A673 (cell line): ENCODE results near the gene UFSP1.
"Not testable (repeated sequence)": the region's sequence is repeated elsewhere in the genome, so short reads cannot be mapped to it uniquely, and the experiment has no call there.

ENCODE experiments used
- EZH2 ChIP-seq: fragments of 200-600 bp; sonication (generic); IDR thresholded peaks from 2 replicates; pipeline ENCODE4 v1.6.1; 2017; ENCODE audit warnings: borderline replicate concordance, low read depth, mild to moderate bottlenecking, mixed read lengths, antibody characterized with exemption, low read length; ENCODE audit not compliant: poor library complexity, severe bottlenecking
- TF ChIP-seq, protein P1 (sequence below): fragments of 300-800, 200-600 bp; sonication (generic); conservative IDR thresholded peaks from 2 replicates; pipeline ENCODE4 v1.5.1; 2017; ENCODE audit warnings: low read depth, mild to moderate bottlenecking, antibody characterized with exemption, low read length, moderate library complexity, mixed read lengths

DNA sequence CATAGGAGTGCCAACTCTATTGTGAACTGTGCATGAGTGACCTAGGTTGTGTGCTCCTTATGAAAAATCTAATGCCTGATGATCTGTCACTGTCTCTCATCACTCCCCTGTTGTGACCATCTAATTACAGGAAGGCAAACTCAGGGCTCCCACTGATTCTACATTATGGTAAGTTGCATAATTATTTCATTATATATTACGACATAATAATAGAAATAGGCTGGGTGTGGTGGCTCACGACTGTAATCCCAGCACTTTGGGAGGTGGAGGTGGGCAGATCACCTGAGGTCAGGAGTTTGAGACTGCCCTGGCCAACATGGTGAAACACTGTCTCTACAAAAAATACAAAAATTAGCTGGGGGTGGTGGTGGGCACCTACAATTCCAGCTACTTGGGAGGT is 45.9 kb upstream of the UFSP1 start:
- TF ChIP-seq, protein P1, sequence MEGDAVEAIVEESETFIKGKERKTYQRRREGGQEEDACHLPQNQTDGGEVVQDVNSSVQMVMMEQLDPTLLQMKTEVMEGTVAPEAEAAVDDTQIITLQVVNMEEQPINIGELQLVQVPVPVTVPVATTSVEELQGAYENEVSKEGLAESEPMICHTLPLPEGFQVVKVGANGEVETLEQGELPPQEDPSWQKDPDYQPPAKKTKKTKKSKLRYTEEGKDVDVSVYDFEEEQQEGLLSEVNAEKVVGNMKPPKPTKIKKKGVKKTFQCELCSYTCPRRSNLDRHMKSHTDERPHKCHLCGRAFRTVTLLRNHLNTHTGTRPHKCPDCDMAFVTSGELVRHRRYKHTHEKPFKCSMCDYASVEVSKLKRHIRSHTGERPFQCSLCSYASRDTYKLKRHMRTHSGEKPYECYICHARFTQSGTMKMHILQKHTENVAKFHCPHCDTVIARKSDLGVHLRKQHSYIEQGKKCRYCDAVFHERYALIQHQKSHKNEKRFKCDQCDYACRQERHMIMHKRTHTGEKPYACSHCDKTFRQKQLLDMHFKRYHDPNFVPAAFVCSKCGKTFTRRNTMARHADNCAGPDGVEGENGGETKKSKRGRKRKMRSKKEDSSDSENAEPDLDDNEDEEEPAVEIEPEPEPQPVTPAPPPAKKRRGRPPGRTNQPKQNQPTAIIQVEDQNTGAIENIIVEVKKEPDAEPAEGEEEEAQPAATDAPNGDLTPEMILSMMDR: not testable (repeated sequence)
- TF ChIP-seq EZH2: not testable (repeated sequence)
